AG04450 (cell line): Measurements from ENCODE around the gene SLC8A1. TPM values are rescaled to one million over a fixed set of nuclear protein-coding genes. Genes with fewer than 3 reads are reported as not detected.

Experiments used
- CTCF ChIA-PET: fragments of 300-600, 350-600 bp; formaldehyde crosslinking; extraction: SDS; loops from one replicate; lab custom pipeline; 2022; ENCODE audit warnings: antibody characterized with exemption, inconsistent platforms; lab: Charles Lee
- POLR2A ChIA-PET: fragments of 350-600 bp; formaldehyde crosslinking; extraction: SDS; loops from one replicate; lab custom pipeline; 2021; ENCODE audit warnings: antibody characterized with exemption, inconsistent platforms; lab: Yijun Ruan, JAX
- DNase-seq: peaks from one replicate; pipeline ENCODE4 v3.0.0-alpha.2; 2011; ENCODE audit warnings: low read depth, low spot score
- H3K27ac ChIP-seq: one replicate; pipeline ENCODE4 v1.5.1; 2012; ENCODE audit warnings: low read depth, low read length, control low read depth
- H3K27me3 ChIP-seq: one replicate; pipeline ENCODE4 v1.6.0; 2012; ENCODE audit warnings: low read length; ENCODE audit not compliant: control insufficient read depth, insufficient read depth
- H3K4me3 ChIP-seq: 2 replicates; pipeline ENCODE4 v1.5.1; 2011; ENCODE audit warnings: mild to moderate bottlenecking, low read depth, low read length, control low read depth
- H3K9me3 ChIP-seq: 2 replicates; pipeline ENCODE4 v1.5.1; 2012; ENCODE audit warnings: low read length; ENCODE audit not compliant: control insufficient read depth, insufficient read depth
- CTCF ChIP-seq: IDR thresholded peaks from 2 replicates; pipeline ENCODE4 v1.5.1; 2011; ENCODE audit warnings: low read depth, low read length, control low read depth, inconsistent platforms
- polyA plus RNA-seq: library from polyadenylated mRNA; depleted of rRNA; stranded (reverse); fragments of >200 nt; gene quantifications from 2 replicates; pipeline ENCODE4 v1.2.3, GENCODE V29; 2011

Gene SLC8A1
- polyA plus RNA-seq, 1 experiment = 19.3 TPM

GRCh38 chr2:40189881-40190280 lies 262.0 kb downstream of the SLC8A1 start:
- Histone ChIP-seq H3K9me3 (no peaks in the 10 kb centered on the region), H3K4me3 (no peak overlapping the region), H3K27me3 (no peaks in the 10 kb centered on the region), H3K27ac (no peak overlapping the region)
- TF ChIP-seq CTCF = no peak
- no peak for DNase-seq
- POLR2A ChIA-PET = no interaction called here
- CTCF ChIA-PET = no interaction called here

GRCh38 chr2:40187054-40187453 lies 264.8 kb downstream of the SLC8A1 start:
- Histone ChIP-seq H3K9me3 (no peaks in the 10 kb centered on the region), H3K4me3 (no peak overlapping the region), H3K27ac (no peak overlapping the region), H3K27me3 (no peaks in the 10 kb centered on the region)
- no peak for DNase-seq
- ChIA-PET CTCF (interaction anchor here (1.3 kb wide), 1 partner anchor 273 kb away, joined by 3 read pairs; no protein-coding TSS in a partner anchor), POLR2A (no interaction called here)
- TF ChIP-seq CTCF = no peak

GRCh38 chr2:40184551-40184950 lies 267.3 kb downstream of the SLC8A1 start:
- no peaks in the 10 kb centered on the region for H3K27me3 ChIP-seq
- no peak overlapping the region for H3K4me3 ChIP-seq
- no peaks in the 10 kb centered on the region for H3K9me3 ChIP-seq
- CTCF ChIA-PET = interaction anchor here (0.6 kb wide), 3 partner anchors 126 to 278 kb away, joined by 4 to 8 read pairs (median 6); no protein-coding TSS in a partner anchor
- TF ChIP-seq CTCF = no peak
- DNase-seq = no peak
- POLR2A ChIA-PET = no interaction called here
- no peak overlapping the region for H3K27ac ChIP-seq

- no peaks in the 10 kb centered on the region for H3K9me3 ChIP-seq
- no peak overlapping the region for H3K27ac ChIP-seq
- no peak overlapping the region for H3K4me3 ChIP-seq
- CTCF ChIA-PET = no interaction called here
- no peak for DNase-seq
- no peaks in the 10 kb centered on the region for H3K27me3 ChIP-seq
- TF ChIP-seq CTCF = no peak
- POLR2A ChIA-PET = no interaction called here
Measured at GRCh38 chr2:40181855-40182254, 270.0 kb downstream of the SLC8A1 start.

- H3K27ac ChIP-seq = no peak overlapping the region
- no peaks in the 10 kb centered on the region for H3K9me3 ChIP-seq
- no peak overlapping the region for H3K4me3 ChIP-seq
- no peak for TF ChIP-seq CTCF
- H3K27me3 ChIP-seq = no peaks in the 10 kb centered on the region
- ChIA-PET CTCF (no interaction called here), POLR2A (no interaction called here)
- no peak for DNase-seq
Measured at GRCh38 chr2:40179801-40180200, 272.1 kb downstream of the SLC8A1 start.
